Testis (tissue), 3 donors: Measurements from ENCODE around the gene CCDC134. TPM values are rescaled to one million over a fixed set of nuclear protein-coding genes. Genes with fewer than 3 reads are reported as not detected.

Experiments used
- DNase-seq: peaks from one replicate; pipeline ENCODE4 v3.0.0-alpha.2; 2019
- H3K27ac ChIP-seq, 2 donors: fragments of 200-600 bp; sonication (generic); one replicate each; pipeline ENCODE4 v1.5.1; 2019
- H3K27me3 ChIP-seq: fragments of 200-600 bp; sonication (generic); one replicate; pipeline ENCODE4 v1.5.1; 2019
- H3K36me3 ChIP-seq: fragments of 200-600 bp; sonication (generic); one replicate; pipeline ENCODE4 v1.5.1; 2017; ENCODE audit warnings: low read depth; ENCODE audit errors: missing control alignments
- H3K4me1 ChIP-seq: fragments of 200-600 bp; sonication (generic); one replicate; pipeline ENCODE4 v1.5.1; 2019
- H3K4me3 ChIP-seq, 2 donors: fragments of 200-600 bp; sonication (generic); one replicate each; pipeline ENCODE4 v1.5.1; 2017 to 2019
- H3K9me3 ChIP-seq: fragments of 200-600 bp; sonication (generic); one replicate; pipeline ENCODE4 v1.5.1; 2017
- POLR2A ChIP-seq: fragments of 450-650 bp; IDR thresholded peaks from one replicate; pipeline ENCODE4 v1.6.1; 2017; ENCODE audit warnings: antibody characterized with exemption, mild to moderate bottlenecking, moderate library complexity
- WGBS, 2 donors: methylation state at CpG; one replicate each; pipeline ENCODE4 v1.1.5; 2018; 5-methylcytosine and 5-hydroxymethylcytosine counted together
- intact Hi-C: fragments of 100-400 bp; cut with DNase I; formaldehyde crosslinking; loops from one replicate; pipeline ENCODE4 v1.15.1; 2023; ENCODE audit warnings: low total_unique reads
- polyA plus RNA-seq: library from polyadenylated mRNA; stranded (reverse); fragments of 350-450 nt; fragmentation: Illumina TruSeq; extraction: RNeasy Lipid Tissue Mini Kit (QIAGEN cat#74804); gene quantifications from one replicate; pipeline ENCODE4 v1.2.3, GENCODE V29; 2014; ENCODE audit warnings: low read depth, low replicate concordance; ENCODE audit not compliant: insufficient read depth
- total RNA-seq, 2 donors: library from RNA; depleted of rRNA; stranded (reverse); fragments of >200 nt; gene quantifications; one replicate each; pipeline ENCODE4 v1.2.3, GENCODE V29; 2016
- TF ChIP-seq, protein P1 (sequence below), 3 experiments: fragments of 450-650 bp in 2 of 3; fragments of 200-600 bp in 1 of 3; sonication (generic) in 1 of 3; IDR thresholded peaks; one replicate each; pipeline ENCODE4 v1.5.1; 2016 to 2019; ENCODE audit warnings: antibody characterized with exemption in 3 of 3, mild to moderate bottlenecking in 2 of 3, moderate library complexity in 1 of 3

The CCDC134 gene
- total and polyA plus RNA-seq, 3 donors from 2014 or later = 12.8 to 20.8 (median 15.6) TPM

GRCh38 chr22:41815716-41816115 lies 15.2 kb downstream of the CCDC134 start:
- Histone ChIP-seq H3K9me3 (no peaks in the 10 kb centered on the region), H3K4me1 (no peaks in the 10 kb centered on the region), H3K4me3 (no peak overlapping the region), H3K36me3 (no peaks in the 10 kb centered on the region), H3K27ac (no peak overlapping the region), H3K27me3 (no peaks in the 10 kb centered on the region)
- intact Hi-C loops = no loop called here
- 87 to 92% methylated on average over 3 of the region's 3 CpGs for WGBS, 2 donors
- TF ChIP-seq, protein P1, sequence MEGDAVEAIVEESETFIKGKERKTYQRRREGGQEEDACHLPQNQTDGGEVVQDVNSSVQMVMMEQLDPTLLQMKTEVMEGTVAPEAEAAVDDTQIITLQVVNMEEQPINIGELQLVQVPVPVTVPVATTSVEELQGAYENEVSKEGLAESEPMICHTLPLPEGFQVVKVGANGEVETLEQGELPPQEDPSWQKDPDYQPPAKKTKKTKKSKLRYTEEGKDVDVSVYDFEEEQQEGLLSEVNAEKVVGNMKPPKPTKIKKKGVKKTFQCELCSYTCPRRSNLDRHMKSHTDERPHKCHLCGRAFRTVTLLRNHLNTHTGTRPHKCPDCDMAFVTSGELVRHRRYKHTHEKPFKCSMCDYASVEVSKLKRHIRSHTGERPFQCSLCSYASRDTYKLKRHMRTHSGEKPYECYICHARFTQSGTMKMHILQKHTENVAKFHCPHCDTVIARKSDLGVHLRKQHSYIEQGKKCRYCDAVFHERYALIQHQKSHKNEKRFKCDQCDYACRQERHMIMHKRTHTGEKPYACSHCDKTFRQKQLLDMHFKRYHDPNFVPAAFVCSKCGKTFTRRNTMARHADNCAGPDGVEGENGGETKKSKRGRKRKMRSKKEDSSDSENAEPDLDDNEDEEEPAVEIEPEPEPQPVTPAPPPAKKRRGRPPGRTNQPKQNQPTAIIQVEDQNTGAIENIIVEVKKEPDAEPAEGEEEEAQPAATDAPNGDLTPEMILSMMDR (IDR thresholded peaks at IDR 0.05) = no peak
- no peak for TF ChIP-seq POLR2A
- DNase-seq = no peak

DNA sequence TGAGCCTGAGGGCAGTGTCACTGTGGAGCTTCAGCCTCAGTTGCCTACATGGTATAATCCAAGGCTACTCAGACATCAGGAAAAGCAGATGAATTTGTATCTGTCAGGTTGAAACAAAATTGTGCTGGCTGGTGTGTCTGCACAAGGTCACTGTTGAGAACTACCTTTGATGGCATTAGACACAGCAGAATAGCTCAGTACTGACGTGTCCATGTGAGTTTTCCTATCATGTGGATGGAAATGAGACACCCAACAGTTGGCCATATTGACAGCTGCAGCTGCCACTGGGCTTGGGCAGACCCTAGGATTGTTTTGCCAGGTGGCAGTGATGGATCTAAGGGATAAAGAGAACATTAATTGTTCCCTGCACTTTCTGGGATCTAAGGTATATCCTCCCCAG lies 15.8 kb downstream of the CCDC134 start:
- Histone ChIP-seq H3K4me1 (no peaks in the 10 kb centered on the region), H3K9me3 (no peaks in the 10 kb centered on the region), H3K27ac (no peak overlapping the region), H3K36me3 (no peaks in the 10 kb centered on the region), H3K4me3 (no peak overlapping the region), H3K27me3 (no peaks in the 10 kb centered on the region)
- TF ChIP-seq POLR2A = no peak
- TF ChIP-seq, protein P1 (IDR thresholded peaks at IDR 0.05) = no peak
- DNase-seq = no peak
- WGBS, 2 donors = 86 to 100% methylated on average over 1 of the region's 1 CpG
- intact Hi-C loops = no loop called here

DNA sequence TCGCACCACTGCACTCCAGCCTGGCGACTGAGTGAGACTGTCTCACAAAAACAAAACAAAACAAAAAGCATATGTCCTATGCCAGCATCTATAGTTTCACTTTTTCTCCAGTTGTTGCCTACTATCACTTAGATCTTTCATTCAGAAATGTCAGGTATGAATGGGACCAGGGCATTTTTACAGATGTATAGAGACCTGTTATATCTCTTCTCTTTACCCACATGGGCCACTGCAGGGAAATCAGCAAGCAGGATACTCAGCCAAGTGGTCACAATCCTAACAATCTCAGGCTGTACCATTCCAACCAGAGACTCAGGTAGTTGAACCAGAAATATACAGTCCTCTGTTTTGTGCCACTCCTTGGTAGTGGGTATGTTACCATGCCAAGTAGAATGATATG lies 16.4 kb downstream of the CCDC134 start:
- Histone ChIP-seq H3K9me3 (no peaks in the 10 kb centered on the region), H3K27me3 (no peaks in the 10 kb centered on the region), H3K36me3 (no peaks in the 10 kb centered on the region), H3K27ac (no peak overlapping the region), H3K4me3 (no peak overlapping the region), H3K4me1 (no peaks in the 10 kb centered on the region)
- DNase-seq = no peak
- WGBS, 2 donors = 95 to 96% methylated on average over 2 of the region's 2 CpGs
- TF ChIP-seq POLR2A = no peak
- TF ChIP-seq, protein P1 (IDR thresholded peaks at IDR 0.05) = no peak
- intact Hi-C loops = no loop called here

DNA sequence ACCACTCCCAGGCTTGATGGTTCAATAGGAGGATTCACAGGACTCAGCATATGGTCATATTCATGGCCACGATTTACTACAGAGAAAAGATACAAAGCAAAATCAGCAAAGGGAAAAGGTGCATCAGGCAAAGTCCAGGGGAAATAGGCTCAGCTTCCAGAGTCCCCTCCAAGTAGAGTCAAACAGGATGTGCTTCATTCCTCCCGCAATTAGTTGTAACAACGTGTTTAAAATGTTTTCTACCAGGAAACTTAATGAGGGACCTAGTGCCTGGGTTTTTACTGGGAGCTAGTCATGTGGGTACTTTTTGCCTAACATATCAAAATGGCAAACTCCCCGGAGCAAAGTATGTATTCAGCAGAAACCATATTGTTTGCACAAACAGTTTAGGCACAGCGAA lies 17.5 kb downstream of the CCDC134 start:
- H3K4me3 ChIP-seq = no peak overlapping the region
- no peak overlapping the region for H3K27ac ChIP-seq
- no peak for DNase-seq
- H3K9me3 ChIP-seq = no peaks in the 10 kb centered on the region
- intact Hi-C loops = no loop called here
- TF ChIP-seq, protein P1 (IDR thresholded peaks at IDR 0.05) = no peak
- TF ChIP-seq POLR2A = no peak
- no peaks in the 10 kb centered on the region for H3K27me3 ChIP-seq
- H3K36me3 ChIP-seq = no peaks in the 10 kb centered on the region
- WGBS, 2 donors = 71 to 77% methylated on average over 5 of the region's 5 CpGs
- H3K4me1 ChIP-seq = no peaks in the 10 kb centered on the region

- intact Hi-C loops = no loop called here
- H3K36me3 ChIP-seq = no peaks in the 10 kb centered on the region
- H3K4me3 ChIP-seq = no peak overlapping the region
- 57 to 86% methylated on average over 6 of the region's 6 CpGs for WGBS, 2 donors
- TF ChIP-seq POLR2A = no peak
- TF ChIP-seq, protein P1 (IDR thresholded peaks at IDR 0.05) = no peak
- H3K27ac ChIP-seq = no peak overlapping the region
- no peaks in the 10 kb centered on the region for H3K9me3 ChIP-seq
- no peak for DNase-seq
- H3K27me3 ChIP-seq = no peaks in the 10 kb centered on the region
- no peaks in the 10 kb centered on the region for H3K4me1 ChIP-seq
Measured at GRCh38 chr22:41818596-41818995, 18.1 kb downstream of the CCDC134 start.
